IPS DF 4.7 (cell line): ENCODE measurements around the gene SCNN1B.

Source experiments
- DNase-seq: peaks from one replicate; pipeline ENCODE4 v3.0.0-alpha.2; 2013; ENCODE audit warnings: low spot score; ENCODE audit errors: extremely low read depth

Gene SCNN1B

DNA sequence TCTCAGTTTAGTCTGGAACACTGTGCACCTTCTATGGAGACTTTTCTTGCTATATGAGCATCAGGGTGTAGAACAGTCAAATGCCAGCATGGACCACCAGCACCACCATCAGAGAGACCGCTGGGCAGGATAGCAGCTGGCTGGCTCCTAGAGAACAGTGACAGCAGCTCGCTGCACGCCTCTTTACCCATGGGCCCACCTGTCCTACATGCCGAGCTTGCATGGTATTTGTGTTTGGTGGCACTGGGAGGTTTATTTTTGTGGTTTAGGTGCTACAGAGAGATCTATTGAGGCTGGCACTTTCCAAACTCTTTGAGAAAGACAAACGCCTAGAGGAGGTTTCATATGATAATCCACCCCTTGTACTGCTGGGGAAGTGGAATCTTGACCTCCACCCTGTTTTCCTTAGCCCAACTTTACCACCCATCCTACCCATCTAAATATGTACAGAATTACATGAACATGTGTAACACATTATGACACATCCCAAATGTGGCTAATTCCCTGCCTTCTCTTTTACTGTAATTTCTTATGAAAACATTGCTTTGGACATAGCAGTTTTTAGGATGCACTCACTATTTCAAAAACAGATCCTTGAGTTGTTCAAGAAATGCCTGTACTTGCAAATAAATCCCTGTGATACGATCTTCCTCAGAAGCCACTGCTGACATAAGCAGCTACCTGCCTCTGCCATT, 104.6 kb downstream of the SCNN1B start:
- DNase-seq: no peak

DNA sequence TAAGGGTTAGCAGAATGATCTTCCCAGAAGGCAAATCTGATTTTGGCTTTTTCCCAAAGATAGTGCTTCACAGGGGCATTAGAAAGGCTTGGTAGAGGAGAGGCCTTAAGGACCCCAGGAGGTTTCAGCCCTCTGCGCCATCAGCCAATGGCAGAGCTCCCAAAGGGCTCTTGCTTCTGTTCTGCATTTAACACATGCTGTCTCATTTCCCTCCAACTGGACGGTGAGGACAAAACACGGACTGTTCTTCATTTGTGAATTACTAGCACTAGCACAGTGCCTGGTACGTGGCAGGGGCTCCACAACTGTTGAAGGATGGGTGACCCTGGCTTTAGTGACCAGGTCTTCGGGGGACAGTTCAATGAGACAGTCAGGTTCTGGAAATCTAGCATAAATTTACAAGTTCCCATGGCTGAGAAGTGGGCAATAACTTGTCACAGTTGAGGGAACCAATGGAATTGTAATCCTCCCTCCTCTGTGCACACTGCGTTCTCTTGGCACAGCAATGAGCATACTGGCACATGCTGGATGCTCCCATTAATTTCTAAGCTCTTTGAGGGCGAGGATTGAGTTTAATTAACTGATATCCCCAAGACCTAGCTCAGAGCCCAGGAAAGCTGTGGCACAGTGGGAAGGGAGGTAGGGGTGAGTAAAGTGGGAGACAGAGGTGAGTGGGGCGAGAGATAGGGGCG, 105.5 kb downstream of the SCNN1B start:
- no peak for DNase-seq

DNA sequence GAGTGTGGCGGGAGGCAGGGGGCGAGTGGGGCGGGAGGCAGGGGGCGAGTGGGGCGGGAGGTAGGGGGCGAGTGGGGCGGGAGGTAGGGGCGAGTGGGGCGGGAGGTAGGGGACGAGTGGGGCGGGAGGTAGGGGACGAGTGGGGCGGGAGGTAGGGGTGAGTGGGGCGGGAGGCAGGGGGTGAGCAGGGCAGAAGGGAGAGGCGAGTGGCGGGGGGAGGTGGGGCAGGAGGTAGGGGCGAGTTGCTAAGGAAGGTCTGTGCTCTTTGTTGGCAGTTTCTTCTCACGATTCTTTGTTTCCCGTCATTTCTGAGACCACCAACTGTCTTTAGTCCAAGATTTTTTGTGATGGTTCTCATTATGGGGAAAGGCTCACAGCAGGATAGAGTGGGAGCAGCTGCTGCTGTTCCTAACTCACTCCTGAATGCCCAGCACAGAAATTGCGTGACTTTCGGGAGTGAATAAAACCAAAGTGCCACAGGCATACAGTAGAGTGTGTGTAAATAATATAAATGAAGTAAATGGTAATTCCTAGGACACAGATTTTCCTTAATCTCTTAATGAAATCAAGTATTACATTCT, 106.2 kb downstream of the SCNN1B start:
- no peak for DNase-seq

DNA sequence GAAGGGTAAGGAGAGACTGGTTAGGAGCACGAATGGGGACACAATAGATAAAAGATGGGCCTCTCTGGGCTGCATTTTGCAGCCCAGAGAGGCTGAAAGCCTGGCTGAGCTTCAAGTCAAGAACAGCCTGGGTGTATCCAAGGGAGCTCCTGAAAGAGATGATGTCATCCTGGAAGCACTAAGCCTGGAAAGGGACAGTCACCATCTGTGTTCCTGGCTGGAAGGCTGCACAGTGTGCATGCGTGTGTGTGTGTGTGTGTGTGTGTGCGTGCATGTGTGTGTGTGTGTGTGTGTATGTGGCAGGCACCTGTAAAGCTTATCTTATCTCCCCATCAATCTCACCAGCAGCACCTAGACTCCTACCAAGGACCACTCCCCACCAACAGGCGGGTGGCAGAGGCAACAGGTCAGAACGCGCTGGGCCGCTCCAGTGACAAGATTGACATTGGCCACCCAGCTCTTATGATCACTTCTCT, 106.8 kb downstream of the SCNN1B start:
- DNase-seq: no peak

DNA sequence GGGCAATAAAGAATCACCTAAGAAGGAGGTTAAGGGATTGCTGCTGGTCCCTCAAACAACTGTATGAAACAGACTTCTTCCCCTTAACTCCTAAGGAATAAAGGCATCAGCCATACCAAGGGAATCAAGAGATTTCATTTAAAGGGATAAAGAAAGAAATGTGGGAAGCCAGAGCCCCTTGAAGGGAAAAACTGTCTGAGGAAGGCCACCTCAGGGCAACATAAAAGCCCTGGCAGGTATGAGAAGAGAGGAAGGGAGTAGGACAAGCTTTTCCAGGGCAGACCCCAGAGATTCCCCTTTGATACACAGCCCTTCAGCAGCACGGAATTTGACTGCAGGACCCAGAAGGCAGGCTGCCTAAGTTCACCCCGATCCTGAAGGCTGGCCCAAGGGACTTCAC, 107.4 kb downstream of the SCNN1B start:
- no peak for DNase-seq

DNA sequence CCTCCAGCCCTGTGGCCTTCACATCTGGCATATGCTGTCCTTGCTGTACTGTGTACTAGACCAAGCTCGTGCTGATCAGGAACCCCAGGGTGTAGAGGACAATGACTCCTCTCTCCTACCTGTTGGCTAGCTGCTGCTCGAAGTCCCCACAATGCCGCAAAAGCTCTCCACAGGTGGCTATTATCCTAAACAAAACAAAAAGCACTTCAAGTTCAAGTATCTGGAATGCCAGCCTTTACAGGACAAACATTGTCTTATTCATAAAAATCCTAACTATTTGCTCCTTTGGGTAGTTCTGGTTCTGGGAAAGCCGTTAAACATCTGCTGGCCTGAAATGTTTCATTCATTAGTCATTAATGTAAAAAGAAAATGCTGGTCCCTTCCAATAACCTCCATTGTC, 108.1 kb downstream of the SCNN1B start:
- DNase-seq: no peak

DNA sequence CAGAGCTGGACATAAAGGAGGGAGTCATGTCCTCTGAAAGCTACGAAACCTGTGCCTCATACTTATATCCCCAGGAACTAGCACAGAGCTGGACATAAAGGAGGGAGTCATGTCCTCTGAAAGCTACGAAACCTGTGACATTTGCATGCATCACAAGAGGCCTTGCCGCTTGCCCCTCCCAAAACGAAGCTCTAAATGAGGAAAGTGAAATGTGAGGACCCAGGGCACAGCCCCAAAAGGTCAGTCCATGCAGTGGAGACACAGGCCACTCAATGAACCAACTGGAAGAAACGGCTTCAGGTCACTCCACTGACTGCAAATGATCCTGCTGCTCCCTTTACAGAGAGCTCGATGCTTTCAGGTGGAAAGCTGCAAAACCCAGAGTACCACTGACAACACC, 112.6 kb downstream of the SCNN1B start:
- DNase-seq: no peak

DNA sequence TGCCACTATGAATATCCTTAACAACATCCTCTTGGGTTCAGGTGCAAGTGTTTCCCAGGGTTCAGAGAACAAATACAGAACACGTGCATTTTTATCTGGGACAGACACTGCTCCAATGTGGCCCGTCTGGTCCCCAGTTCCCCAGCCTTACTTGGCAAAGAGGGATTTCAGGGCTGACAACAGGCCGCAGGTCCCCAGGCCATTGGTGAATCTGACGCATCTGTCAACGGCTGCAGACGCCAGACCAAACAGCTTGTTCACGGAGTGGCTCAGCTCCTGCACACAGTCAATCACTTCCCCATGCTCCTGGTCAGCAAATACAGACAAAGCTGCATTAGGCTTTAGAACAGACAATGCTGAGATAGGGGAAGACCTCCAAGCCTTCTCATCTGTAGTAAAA, 114.7 kb downstream of the SCNN1B start:
- DNase-seq: no peak

DNA sequence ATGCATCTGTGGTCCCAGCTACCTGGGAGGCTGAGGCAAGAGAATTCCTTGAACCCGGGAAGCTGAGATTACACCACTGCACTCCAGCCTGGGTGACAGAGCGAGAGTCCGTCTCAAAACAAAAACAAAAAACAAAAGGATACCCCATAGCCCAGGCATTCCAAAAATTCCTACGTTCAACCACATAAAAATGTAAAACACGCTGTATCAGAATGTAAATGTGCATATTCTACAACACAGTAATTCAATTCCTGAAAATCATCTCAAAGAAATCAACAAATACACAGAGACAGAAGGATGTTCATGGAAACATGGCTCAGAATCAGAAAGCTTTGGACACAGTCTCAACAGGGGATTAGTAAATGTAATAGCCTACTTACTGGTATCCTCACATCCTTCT, 117.9 kb downstream of the SCNN1B start:
- no peak for DNase-seq

DNA sequence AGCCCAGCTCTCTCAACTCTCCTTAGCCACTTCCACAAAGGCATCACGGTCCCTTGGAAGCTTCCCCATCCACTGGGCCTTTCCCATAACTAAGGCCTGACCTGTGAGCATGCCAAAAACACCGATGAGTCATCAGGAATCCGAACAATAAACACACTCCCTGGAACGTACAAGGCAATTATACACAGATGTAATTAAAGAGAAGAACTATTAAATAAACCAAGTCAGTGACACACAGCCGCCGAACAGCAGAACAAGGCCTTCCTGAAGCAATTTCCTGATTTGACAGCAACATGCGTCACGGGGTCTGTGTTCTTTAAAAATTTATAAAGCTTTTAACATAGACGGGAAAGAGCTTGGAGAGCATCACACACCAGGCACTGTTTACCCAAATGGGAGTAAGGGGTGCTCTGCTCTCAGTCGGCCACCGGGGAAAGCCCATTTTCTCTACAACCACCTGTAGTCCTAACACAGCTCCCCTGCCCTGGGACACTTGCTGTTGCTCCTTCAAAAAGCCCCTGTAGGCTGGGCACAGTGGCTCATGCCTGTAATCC, 121.5 kb downstream of the SCNN1B start:
- no peak for DNase-seq

DNA sequence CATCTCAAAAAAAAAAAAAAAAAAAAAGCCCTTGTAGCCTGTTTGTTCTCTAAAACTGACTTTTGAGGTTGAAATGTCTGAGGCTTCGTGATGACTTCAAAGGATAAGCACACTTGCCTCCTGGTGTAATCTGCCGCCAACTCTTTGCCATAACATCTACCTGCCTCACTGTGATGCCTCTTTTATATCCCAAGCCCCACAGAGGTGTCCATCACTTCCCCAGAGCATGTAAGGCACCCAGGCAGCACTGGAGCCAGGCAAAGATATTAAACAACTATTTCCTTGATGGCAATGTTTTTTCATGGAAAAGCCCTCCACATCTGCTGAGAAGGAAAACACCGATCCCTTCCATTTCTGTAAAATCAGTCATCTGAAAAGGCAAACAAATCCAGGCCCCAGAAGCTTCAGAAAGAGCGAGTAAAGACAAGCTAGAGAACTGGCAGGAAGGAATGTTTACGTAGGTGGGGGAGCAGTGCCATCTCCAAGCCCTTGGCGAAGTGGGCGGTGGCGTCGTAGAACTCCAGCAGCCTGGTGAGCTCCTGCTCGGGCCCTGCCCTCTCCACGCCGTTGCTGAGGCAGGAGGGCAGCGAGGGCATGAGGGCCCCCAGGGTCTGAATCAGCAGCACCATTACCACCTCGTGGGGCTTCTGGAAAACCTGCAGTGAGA, 122.3 kb downstream of the SCNN1B start:
- no peak for DNase-seq

DNA sequence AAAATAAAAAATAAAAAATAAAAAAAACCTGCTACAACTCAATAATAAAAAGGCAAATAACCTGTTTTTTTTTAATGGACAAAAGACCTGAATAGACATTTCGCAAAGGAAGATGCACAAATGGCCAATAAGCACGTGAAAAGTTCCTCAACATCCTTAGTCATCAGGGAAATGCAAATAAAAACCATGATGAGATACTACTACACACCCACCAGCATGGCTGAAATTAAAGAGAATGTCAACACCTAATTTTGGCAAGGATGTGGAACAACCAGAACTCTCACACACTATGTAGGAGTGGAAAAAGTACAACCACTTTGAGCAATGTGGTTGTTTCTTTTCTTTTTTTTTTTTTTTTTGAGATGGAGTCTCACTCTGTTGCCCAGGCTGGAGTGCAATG, 126.2 kb downstream of the SCNN1B start:
- DNase-seq: no peak
